Muscle layer of colon (tissue), 2 donors: ENCODE measurements around the gene GADD45B.
"Not testable (repeated sequence)": the region's sequence is repeated elsewhere in the genome, so short reads cannot be mapped to it uniquely, and the experiment has no call there.

Experiments used
- H3K27ac ChIP-seq: one replicate; pipeline ENCODE4 v1.7.0; 2013; ENCODE audit warnings: low read depth, mild to moderate bottlenecking, low read length, moderate library complexity
- H3K27me3 ChIP-seq, 2 donors: one replicate each; pipeline ENCODE4 v1.7.0; 2013; ENCODE audit warnings: low read length in 2 of 2, mild to moderate bottlenecking in 2 of 2; ENCODE audit not compliant: insufficient read depth in 2 of 2, control insufficient read depth in 1 of 2
- H3K36me3 ChIP-seq: one replicate; pipeline ENCODE4 v1.7.0; 2013; ENCODE audit warnings: mild to moderate bottlenecking, low read length; ENCODE audit not compliant: insufficient read depth
- H3K4me1 ChIP-seq: one replicate; pipeline ENCODE4 v1.7.0; 2013; ENCODE audit warnings: mild to moderate bottlenecking, low read length; ENCODE audit not compliant: insufficient read depth
- H3K4me3 ChIP-seq, 2 donors: one replicate each; pipeline ENCODE4 v1.7.0; 2013; ENCODE audit warnings: low read length in 2 of 2, low read depth in 1 of 2, mild to moderate bottlenecking in 1 of 2, moderate library complexity in 1 of 2
- H3K9ac ChIP-seq: one replicate; pipeline ENCODE4 v1.7.0; 2013; ENCODE audit warnings: low read length
- H3K9me3 ChIP-seq: one replicate; pipeline ENCODE4 v1.7.0; 2013; ENCODE audit warnings: mild to moderate bottlenecking, low read length
- donor health status: abdominal sarcoma.
- donor health status: Adenocarcinoma of cecum.

The GADD45B gene

DNA sequence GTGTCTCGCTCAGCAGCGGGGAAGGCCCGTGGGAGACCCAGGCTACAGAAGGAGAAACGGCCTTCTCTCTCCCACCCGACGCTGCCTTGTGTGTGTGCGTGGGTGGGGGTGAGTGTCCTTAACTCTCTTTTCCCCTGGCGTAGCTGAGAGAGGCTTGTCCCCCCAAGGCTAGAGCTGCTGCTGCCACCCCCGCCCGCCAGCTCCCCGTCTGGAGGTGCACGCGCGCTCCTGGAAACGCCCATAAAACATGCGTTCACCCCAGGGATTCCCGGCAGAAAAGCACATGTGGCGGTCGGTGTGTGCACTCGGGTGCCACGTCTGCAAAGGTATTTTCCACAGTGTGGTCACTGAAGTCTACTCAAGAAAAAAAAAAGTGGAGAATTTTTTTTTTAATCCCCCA lies 36.1 kb downstream of the GADD45B start:
- H3K4me1 ChIP-seq, result no peaks in the 10 kb centered on the region
- no peak overlapping the region for H3K27ac ChIP-seq
- H3K27me3 ChIP-seq, result no peaks in the 10 kb centered on the region
- no peak overlapping the region for H3K4me3 ChIP-seq
- no peaks in the 10 kb centered on the region for H3K9me3 ChIP-seq
- no peaks in the 10 kb centered on the region for H3K36me3 ChIP-seq
- H3K9ac ChIP-seq, result no peak overlapping the region

DNA sequence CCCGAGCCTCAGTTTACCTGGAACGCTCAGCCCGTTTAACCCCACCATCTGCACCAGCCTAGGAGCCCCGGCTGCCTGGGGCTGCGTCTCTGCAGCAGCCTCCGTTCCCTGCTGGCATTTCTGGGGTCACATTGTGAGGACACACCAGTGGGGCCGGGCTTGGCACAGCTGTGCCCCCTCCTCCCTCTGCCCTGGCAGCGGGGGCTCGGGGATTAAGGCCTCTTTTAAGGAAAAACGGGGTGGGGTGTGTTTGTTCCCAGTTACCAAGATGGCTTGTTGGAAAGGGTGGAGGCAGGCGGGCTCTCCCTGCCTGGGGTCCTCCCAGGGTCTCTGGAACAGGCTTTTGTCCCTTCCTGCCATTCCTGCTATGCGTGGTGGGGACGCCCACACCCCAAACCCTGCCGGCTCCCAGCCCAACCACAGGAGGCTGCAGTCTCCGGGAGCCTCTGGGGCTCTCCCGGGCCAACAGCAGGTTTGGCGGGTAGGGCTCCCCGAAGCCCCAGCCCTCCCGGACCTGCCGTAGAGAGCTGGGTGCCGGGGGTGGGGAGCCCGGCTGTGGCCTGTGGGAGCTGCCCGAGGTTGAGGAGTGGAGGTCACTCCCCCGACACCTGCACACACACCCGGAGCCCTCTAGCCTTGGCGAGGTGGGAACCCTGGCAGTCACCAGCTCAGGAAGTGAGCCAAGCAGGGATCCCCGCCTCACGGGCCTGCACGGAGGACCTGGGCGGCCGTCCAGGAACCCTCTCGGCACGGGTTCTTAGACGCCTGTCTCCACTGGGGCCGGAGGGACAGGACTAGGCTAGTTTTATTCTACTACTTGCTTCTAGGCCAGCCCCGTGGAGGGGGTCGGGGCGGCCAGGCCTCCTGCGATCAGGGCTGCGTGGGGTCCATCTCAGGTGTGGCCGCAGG lies 36.9 kb downstream of the GADD45B start:
- no peak overlapping the region for H3K4me3 ChIP-seq
- no peak overlapping the region for H3K27ac ChIP-seq
- H3K9me3 ChIP-seq, result no peaks in the 10 kb centered on the region
- no peaks in the 10 kb centered on the region for H3K36me3 ChIP-seq
- H3K9ac ChIP-seq, result no peak overlapping the region
- no peaks in the 10 kb centered on the region for H3K27me3 ChIP-seq
- H3K4me1 ChIP-seq, result no peaks in the 10 kb centered on the region

DNA sequence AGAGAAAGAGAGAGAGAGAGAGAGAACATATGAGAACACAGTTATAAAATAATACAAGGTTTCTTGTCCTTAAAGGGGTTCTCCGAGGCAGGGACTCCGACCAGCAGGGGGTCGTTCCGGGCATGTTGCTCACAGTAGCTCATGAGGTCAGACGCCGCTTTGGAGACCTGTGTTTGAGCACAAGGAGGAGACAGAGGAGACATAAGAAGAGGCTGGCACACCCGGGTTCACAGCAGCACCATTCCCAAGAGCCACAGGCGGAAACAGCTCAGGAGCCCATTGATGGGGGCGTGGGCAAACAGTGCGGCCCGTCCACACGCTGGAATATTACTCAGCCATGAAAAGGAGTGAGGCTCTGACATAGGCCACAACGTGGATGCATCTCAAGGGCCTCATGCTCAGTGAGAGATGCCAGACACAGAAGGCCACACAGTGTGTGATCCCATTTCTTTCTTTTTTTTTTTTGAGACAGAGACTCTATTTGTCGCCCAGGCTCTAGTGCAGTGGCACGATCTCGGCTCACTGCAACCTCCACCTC lies 39.1 kb downstream of the GADD45B start:
- Histone ChIP-seq H3K9ac (no peak overlapping the region), H3K27ac (no peak overlapping the region), H3K36me3 (no peaks in the 10 kb centered on the region), H3K4me3 (no peak overlapping the region), H3K9me3 (no peaks in the 10 kb centered on the region), H3K4me1 (no peaks in the 10 kb centered on the region), H3K27me3 (no peaks in the 10 kb centered on the region)

DNA sequence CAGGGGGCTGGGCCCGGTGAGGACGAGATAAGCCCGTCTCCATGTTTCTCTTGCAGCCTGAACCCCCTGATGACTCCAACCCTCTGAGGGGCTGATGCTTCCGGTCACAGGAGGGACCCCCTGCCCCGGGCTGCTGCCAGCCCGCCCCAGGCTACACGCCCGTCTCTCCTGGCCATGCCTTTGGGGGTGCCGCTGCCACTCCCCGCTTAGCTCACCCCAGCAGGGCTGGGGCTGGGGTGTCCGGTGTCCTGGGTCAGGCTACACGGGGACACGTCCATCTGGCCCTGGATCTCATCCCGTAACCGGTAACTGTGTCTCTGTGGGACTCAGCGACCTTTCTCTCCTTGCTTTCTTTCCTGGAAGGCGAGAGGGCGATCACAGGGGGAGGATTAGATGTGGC lies 40.8 kb downstream of the GADD45B start:
- H3K36me3 ChIP-seq, result no peaks in the 10 kb centered on the region
- no peaks in the 10 kb centered on the region for H3K27me3 ChIP-seq
- no peaks in the 10 kb centered on the region for H3K9me3 ChIP-seq
- no peaks in the 10 kb centered on the region for H3K4me1 ChIP-seq
- H3K4me3 ChIP-seq, result no peak overlapping the region
- H3K27ac ChIP-seq, result no peak overlapping the region
- H3K9ac ChIP-seq, result no peak overlapping the region

DNA sequence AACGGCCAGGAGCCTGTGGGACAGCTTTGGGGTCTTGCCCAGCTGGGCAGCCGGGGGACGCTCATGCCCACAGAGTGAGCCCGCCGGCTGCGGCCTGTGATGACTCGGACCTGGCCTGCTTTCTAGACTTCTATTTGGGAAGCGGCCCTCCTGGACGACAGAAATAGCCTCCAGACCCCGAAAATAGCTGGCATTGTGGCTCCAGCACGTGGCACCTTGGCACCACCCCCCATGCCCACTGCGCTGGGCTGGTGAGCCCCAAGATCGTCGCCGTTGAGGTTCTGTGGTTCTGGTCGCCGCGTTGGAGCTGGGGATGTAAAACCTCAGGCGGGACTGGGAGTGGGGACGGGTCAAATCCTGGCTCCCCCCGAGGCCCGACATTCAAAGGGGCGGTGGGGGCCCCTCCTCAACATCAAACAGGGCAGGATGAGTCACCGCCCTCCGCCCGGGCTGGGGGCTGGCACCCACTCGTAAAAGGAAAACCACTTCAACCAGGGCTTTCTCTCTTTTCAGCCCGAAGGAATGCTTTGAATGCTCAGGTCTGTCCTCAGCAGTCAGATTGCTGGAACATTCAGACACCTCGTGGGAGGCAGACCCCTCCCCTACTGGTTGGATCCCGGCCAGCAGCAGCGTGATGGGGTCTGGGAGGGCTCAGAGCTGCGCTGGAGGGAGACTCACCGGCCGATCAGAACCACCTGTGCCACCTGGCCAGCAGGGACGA lies 42.1 kb downstream of the GADD45B start:
- Histone ChIP-seq H3K4me1 (no peaks in the 10 kb centered on the region), H3K27ac (no peak overlapping the region), H3K27me3 (no peaks in the 10 kb centered on the region), H3K36me3 (no peaks in the 10 kb centered on the region), H3K4me3 (no peak overlapping the region), H3K9me3 (no peaks in the 10 kb centered on the region), H3K9ac (no peak overlapping the region)

DNA sequence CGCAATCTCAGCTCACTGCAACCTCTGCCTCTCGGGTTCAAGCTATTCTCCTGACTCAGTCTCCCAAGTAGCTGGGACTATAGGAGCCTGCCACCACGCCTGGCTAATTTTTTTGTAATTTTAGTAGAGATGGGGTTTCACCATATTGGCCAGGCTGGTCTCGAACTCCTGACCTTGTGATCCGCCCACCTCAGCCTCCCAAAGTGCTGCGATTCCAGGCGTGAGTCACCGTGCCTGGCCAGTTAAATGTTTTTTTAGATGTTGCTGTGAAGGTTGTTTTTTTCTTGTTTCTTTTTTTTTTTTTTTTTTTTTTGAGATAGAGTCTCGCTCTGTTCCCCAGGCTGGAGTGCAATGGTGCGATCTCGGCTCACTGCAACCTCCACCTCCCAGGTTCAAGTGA lies 42.9 kb downstream of the GADD45B start:
- not testable (repeated sequence) for H3K4me1 ChIP-seq, H3K27ac ChIP-seq, H3K36me3 ChIP-seq, H3K27me3 ChIP-seq, H3K9ac ChIP-seq, H3K4me3 ChIP-seq, H3K9me3 ChIP-seq

DNA sequence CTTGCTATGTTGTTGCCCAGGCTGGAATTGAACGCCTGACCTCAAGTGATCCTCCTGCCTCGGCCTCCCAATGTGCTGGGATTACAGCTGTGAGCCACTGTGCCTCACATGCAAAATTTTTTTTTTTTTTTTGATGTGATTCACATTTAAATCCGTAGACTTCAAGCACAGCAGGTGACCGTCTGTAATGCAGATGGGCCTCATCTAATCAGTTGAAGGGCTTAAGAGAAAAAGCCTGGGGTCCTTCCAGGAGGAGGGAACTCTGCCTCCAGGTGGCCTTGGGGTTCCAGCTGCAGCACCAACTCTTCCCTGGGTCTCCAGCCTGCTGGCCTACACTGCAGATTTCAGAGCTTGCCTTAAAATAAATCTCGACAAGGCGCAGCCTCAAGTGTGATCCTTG lies 43.6 kb downstream of the GADD45B start:
- H3K9me3 ChIP-seq, result no peaks in the 10 kb centered on the region
- H3K4me1 ChIP-seq, result no peaks in the 10 kb centered on the region
- no peaks in the 10 kb centered on the region for H3K36me3 ChIP-seq
- H3K27ac ChIP-seq, result no peak overlapping the region
- no peaks in the 10 kb centered on the region for H3K27me3 ChIP-seq
- H3K4me3 ChIP-seq, result no peak overlapping the region
- H3K9ac ChIP-seq, result no peak overlapping the region

DNA sequence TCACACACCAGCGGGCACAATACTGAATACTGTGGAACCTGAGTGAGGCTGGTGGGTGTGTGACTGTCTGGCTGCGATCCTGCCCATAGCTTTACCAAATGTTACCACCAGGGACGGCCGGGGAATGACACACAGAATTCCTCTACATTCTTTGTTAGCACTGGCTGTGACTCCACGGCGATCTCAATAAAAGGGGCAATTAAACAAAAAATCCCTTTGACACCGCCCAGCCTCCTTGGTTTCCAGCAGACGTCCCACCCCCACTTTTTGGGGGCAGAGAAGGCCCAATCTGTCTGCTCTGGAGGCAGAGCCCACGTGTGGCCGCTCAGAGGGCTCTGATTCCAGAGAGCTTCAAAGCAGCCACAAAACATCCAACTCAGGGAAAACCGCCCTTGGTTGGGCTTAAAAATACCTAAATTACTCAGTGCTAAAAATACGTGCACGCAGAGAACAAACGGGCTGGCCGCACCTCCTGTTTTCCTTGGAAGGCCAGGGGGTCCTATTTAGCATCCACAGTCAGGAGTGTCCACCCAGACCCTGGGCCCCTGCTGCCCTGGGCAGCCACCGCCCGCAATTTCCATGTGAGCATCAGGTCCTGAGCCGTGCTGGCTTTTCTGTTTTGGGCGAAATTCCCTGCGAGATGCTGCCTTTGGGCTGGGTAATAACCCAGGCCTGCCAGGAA lies 47.8 kb downstream of the GADD45B start:
- Histone ChIP-seq H3K36me3 (no peaks in the 10 kb centered on the region), H3K9me3 (no peaks in the 10 kb centered on the region), H3K4me1 (no peaks in the 10 kb centered on the region), H3K27me3 (no peaks in the 10 kb centered on the region), H3K27ac (no peak overlapping the region), H3K9ac (no peak overlapping the region), H3K4me3 (no peak overlapping the region)

DNA sequence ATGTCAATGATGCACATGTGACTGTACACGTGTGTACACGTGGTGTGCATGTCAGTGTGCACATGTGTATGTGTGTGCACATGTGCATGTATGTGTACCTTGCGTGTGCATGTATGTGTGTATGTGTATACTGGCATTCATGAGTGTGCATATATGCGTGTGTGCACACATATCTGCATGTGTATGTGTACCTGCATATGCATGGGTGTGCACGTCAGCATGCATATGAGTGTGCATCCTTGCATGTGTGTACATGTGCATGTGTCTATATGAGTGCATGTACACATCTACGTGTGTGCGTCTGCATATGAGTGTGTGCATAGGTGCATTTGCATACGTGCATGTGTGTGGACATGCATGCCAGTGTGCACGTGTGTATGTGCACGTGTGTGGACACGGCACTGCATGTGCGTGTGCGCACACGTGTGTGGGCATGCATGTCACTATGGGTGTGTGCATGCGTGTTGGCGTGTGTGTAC lies 48.5 kb downstream of the GADD45B start:
- Histone ChIP-seq H3K36me3 (no peaks in the 10 kb centered on the region), H3K9ac (no peak overlapping the region), H3K4me1 (no peaks in the 10 kb centered on the region), H3K27ac (no peak overlapping the region), H3K4me3 (no peak overlapping the region), H3K27me3 (no peaks in the 10 kb centered on the region), H3K9me3 (no peaks in the 10 kb centered on the region)

DNA sequence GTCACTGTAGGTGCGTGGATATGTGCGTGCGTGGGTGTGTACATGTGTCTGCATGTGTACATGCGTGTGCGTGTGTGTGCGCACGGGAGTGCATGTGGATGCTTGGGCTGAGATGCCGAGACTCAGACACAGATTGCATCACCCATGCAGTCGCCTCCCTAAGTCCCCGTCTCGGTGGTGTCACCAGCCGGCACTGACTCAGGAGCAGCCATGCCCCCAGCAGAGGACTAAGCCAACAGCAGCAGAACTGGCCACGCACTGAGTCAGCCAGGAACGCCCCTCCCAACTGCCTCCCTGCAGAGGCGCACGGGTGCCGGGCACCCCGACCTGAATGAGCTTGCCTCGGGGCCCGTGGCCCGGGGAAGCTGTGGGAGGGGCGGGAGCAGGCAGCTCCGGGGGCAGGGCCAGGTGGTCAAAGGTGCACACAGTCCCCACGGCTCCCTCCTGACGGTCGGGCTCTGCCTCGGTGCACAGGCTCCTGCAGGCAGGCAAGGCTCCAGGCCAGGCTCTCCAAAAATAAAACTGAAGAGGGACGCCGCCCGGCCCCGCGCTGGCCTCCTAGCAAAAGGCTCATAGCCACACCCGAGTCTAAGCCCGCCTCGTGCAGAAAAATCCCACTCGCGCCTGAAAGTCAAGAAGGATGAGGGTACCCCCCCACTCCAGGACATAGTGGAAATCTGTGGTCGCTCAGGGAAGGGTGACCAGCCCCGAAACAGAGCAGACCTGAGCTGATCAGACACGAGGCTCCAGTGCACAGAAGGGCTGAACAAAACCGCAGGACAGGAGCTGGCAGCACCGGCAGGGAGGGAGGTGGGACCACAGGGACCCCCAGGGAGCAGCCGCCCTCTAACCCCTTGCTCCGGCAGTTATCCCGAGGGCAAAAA lies 49.2 kb downstream of the GADD45B start:
- Histone ChIP-seq H3K4me3 (no peak overlapping the region), H3K9ac (no peak overlapping the region), H3K27ac (no peak overlapping the region), H3K4me1 (no peaks in the 10 kb centered on the region), H3K9me3 (no peaks in the 10 kb centered on the region), H3K27me3 (no peaks in the 10 kb centered on the region), H3K36me3 (no peaks in the 10 kb centered on the region)
